Heart right ventricle (tissue), 16 donors: ENCODE measurements around the gene R3HDM1. TPM values are rescaled to one million over a fixed set of nuclear protein-coding genes. Genes with fewer than 3 reads are reported as not detected.

Experiments
- ATAC-seq, 8 donors: fragments of 200-7000 bp; cut with Tn5 transposase; one replicate each; pipeline ENCODE4 v1.9.1; 2020; ENCODE audit warnings: mild to moderate bottlenecking in 8 of 8, moderate library complexity in 8 of 8, moderate number of reproducible peaks in 1 of 8
- DNase-seq, 2 donors: peaks; one replicate each; pipeline ENCODE4 v3.0.0-alpha.2; 2020
- H3K27ac ChIP-seq, 10 donors: fragments of 200-600 bp; sonication (generic) in 2 of 10; one replicate each; pipeline versions ENCODE4 v1.5.0 to v1.8.0; 2020 to 2022; ENCODE audit warnings: mild to moderate bottlenecking in 3 of 10
- H3K27me3 ChIP-seq, 7 donors: fragments of 200-600 bp; one replicate each; pipeline ENCODE4 v1.8.0; 2021 to 2022; ENCODE audit warnings: mild to moderate bottlenecking in 2 of 7
- H3K36me3 ChIP-seq, 9 donors: fragments of 200-600 bp; sonication (generic) in 1 of 9; one replicate each; pipeline versions ENCODE4 v1.5.0 to v1.8.0; 2020 to 2022; ENCODE audit warnings: mild to moderate bottlenecking in 2 of 9
- H3K4me1 ChIP-seq, 9 donors: fragments of 200-600 bp; sonication (generic) in 1 of 9; one replicate each; pipeline versions ENCODE4 v1.5.0 to v1.8.0; 2020 to 2022; ENCODE audit warnings: mild to moderate bottlenecking in 4 of 9
- H3K4me3 ChIP-seq, 10 donors: fragments of 200-600 bp; sonication (generic) in 2 of 10; one replicate each; pipeline versions ENCODE4 v1.5.0 to v1.8.0; 2020 to 2022; ENCODE audit warnings: mild to moderate bottlenecking in 7 of 10, moderate library complexity in 2 of 10
- H3K9me3 ChIP-seq, 11 donors: fragments of 200-600 bp in 10 of 11; sonication (generic) in 2 of 11; one replicate each; pipeline versions ENCODE4 v1.5.0 to v1.8.0; 2013 to 2022; ENCODE audit warnings: mild to moderate bottlenecking in 2 of 11, control low read depth in 1 of 11, moderate library complexity in 1 of 11
- WGBS, 2 donors: extraction: QIAGEN DNeasy Blood & Tissue Kit; methylation state at CpG; one replicate each; pipeline ENCODE4 v1.1.7; 2013; ENCODE audit warnings: inconsistent platforms in 1 of 2; 5-methylcytosine and 5-hydroxymethylcytosine counted together
- intact Hi-C, 10 donors: fragments of 100-400 bp; cut with DNase I; formaldehyde crosslinking; loops; one replicate each; pipeline versions ENCODE4 v1.11.1 to v1.14.2; 2022
- polyA plus RNA-seq, 2 donors: library from polyadenylated mRNA; stranded (reverse); fragments of 200-250 nt; gene quantifications; one replicate each; pipeline ENCODE4 v1.2.3, GENCODE V29; 2013
- total RNA-seq, 10 donors: library from RNA; stranded (reverse); fragmentation: NEBNext Ultra II Directional in 3 of 10; extraction: Animal tissue kit (Norgen Biotek cat#: 25700) in 3 of 10; gene quantifications; one replicate each; pipeline versions ENCODE4 v1.2.1 to v1.2.4, GENCODE V29; 2021 to 2023
- TF ChIP-seq, protein P1 (sequence below), 9 donors: fragments of 200-600 bp; sonication (generic) in 2 of 9; IDR thresholded peaks; one replicate each; pipeline versions ENCODE4 v1.5.0 to v1.8.0; 2021 to 2022; ENCODE audit warnings: antibody characterized with exemption in 9 of 9, mild to moderate bottlenecking in 5 of 9, moderate library complexity in 1 of 9
- donor health status: Arrhythmogenic right ventricular cardiomyopathy.
- donor health status: ischemic (EF 13 %, LVEDD 7.1; RV severe dilation, severe dysfunction).
- donor health status: healthy with polysubstance abuse.
- donor health status: DM: no; HTN: yes; CAD: no.
- donor health status: DM: no; HTN: no; CAD: no.
- donor health status: ischemic (EF 25% LVEDD 6.9; RV normal size, moderate dysfunction).
- donor health status: ischemic (EF 25% LVEDD 5.7; RV mildly dilated, moderate dysfunction).
- donor health status: healthy.
- donor health status: DM: yes; HTN: yes; CAD: no.
- donor health status: Ischemic cardiomyopathy.
- donor health status: ischemic (EF 35%, LVEDD 5.7; RV mildly dilated, moderate dysfunction).
- donor health status: nonischemic (EF 11% LVEDD 7.7; RV severe dilation, severe dysfunction).
- donor health status: DM: yes; HTN: yes; CAD: no.
- donor health status: PGD.
- donor health status: ischemic (EF 29% LVEDD 5.4; RV normal size, mild dysfunction).
- donor health status: nonischemic (EF 23%, LVEDD 6.1; RV moderate dilation, normal function).

Gene R3HDM1
- total and polyA plus RNA-seq, 12 donors = 6.1 to 22.2 (median 17.5) TPM

DNA sequence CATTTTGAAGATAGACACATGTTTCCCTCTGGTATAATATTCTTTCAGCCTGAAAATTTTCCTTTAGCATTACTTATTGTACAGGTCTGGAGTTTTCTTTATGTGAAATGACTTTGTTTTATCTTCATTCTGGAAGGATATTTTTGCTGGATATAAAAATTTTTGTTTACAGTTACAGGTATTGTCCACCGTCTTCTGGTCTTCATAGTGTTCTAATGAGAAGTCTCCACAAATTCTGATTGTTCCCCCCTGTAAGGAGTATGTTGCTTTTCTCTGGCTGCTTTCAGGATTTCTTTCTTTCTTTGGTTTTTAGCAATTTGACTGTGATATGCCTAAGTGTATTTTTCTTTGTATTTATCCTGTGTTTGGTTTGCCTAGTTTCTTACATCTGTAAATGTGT is 225.4 kb downstream of the R3HDM1 start:
- DNase-seq (no peak), ATAC-seq (no peak)
- 100% methylated on average over 1 of the region's 1 CpG for WGBS, 2 donors
- intact Hi-C loops = no loop called here
- no peaks in the 10 kb centered on the region for H3K4me1 ChIP-seq
- H3K4me3 ChIP-seq = no peak overlapping the region
- H3K27me3 ChIP-seq = no peaks in the 10 kb centered on the region
- peaks cover 0 to 100% (median 70%) of the 10 kb centered on the region in 9 donors for H3K36me3 ChIP-seq
- TF ChIP-seq, protein P1, sequence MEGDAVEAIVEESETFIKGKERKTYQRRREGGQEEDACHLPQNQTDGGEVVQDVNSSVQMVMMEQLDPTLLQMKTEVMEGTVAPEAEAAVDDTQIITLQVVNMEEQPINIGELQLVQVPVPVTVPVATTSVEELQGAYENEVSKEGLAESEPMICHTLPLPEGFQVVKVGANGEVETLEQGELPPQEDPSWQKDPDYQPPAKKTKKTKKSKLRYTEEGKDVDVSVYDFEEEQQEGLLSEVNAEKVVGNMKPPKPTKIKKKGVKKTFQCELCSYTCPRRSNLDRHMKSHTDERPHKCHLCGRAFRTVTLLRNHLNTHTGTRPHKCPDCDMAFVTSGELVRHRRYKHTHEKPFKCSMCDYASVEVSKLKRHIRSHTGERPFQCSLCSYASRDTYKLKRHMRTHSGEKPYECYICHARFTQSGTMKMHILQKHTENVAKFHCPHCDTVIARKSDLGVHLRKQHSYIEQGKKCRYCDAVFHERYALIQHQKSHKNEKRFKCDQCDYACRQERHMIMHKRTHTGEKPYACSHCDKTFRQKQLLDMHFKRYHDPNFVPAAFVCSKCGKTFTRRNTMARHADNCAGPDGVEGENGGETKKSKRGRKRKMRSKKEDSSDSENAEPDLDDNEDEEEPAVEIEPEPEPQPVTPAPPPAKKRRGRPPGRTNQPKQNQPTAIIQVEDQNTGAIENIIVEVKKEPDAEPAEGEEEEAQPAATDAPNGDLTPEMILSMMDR (IDR thresholded peaks at IDR 0.05) = no peak
- peaks cover 0 to 23% (median 18%) of the 10 kb centered on the region in 11 donors for H3K9me3 ChIP-seq
- no peak overlapping the region for H3K27ac ChIP-seq

DNA sequence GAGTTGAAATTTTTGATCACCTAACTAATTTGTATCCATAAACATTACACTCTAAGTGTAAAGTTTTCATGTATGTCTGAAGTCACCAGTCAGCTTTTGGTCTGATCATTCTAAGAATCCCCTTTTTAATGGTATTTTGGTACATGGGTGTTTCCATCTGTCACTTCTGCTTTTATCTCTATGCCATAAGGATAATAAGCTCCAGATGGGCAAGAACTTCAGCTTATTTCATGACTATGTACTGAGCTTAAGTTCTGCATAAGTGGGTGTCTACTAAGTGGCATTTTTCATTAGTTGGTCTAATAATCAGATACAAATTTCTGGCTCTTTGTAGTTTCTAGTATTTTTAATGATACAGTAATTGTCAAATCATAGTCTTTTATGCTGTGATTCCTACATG is 230.7 kb downstream of the R3HDM1 start:
- TF ChIP-seq, protein P1 (IDR thresholded peaks at IDR 0.05) = no peak
- H3K27ac ChIP-seq = no peak overlapping the region
- no peaks in the 10 kb centered on the region for H3K4me1 ChIP-seq
- no peak for DNase-seq
- ATAC-seq = no peak
- intact Hi-C loops = no loop called here
- no peaks in the 10 kb centered on the region for H3K27me3 ChIP-seq
- peaks cover 0 to 100% (median 71%) of the 10 kb centered on the region in 9 donors for H3K36me3 ChIP-seq
- H3K4me3 ChIP-seq = no peak overlapping the region
- peaks cover 0 to 11% (median 8%) of the 10 kb centered on the region in 11 donors for H3K9me3 ChIP-seq

DNA sequence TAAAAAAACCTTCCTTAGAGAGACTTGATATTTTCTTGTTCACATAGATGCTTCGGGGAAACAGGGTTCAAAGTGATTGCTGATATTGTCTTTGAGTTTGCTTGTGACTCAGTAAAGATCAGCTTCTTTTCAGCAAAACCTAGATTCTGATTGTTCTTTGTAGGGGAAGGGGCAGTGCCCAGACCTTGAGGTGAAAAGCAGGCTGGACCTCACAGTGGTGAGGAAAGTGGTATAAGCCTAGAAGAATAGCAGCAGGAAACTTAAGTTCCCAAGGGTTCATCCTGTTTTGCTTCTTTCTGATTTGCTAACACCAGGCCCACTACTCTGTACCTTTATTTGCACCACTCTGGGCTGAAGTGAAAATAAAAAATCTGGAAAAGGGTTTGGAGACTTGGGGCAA is 231.2 kb downstream of the R3HDM1 start:
- TF ChIP-seq, protein P1 (IDR thresholded peaks at IDR 0.05) = no peak
- WGBS, 2 donors = 88 to 95% methylated on average over 1 of the region's 1 CpG
- H3K36me3 ChIP-seq = peaks cover 0 to 100% (median 68%) of the 10 kb centered on the region in 9 donors
- peaks cover 0 to 6% (median 3%) of the 10 kb centered on the region in 11 donors for H3K9me3 ChIP-seq
- no peak overlapping the region for H3K4me3 ChIP-seq
- ATAC-seq (no peak), DNase-seq (no peak)
- intact Hi-C loops = no loop called here
- H3K27ac ChIP-seq = no peak overlapping the region
- no peaks in the 10 kb centered on the region for H3K4me1 ChIP-seq
- H3K27me3 ChIP-seq = no peaks in the 10 kb centered on the region

DNA sequence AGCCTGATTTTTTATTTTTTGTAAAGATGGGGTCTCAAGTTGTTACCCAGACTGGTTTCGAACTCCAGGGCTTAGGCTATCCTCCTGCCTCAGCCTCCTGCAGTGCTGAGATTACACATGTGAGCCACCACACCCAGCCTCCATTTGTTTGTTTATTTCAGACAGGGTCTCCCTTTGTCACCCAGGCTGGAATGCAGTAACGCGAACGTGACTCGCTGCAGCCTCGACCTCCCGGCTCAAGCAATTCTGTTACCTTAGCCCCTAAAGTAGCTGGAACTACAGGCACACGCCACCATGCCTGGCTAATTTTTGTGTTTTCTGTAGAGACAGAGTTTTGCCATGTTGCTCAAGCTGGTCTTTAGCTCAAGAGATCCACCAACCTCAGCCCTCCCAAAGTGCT is 237.6 kb downstream of the R3HDM1 start:
- TF ChIP-seq, protein P1 (IDR thresholded peaks at IDR 0.05) = no peak
- no peak overlapping the region for H3K27ac ChIP-seq
- no peak overlapping the region for H3K4me3 ChIP-seq
- no peaks in the 10 kb centered on the region for H3K27me3 ChIP-seq
- WGBS, 2 donors = 96 to 97% methylated on average over 8 of the region's 8 CpGs
- no peak for DNase-seq
- no peak for ATAC-seq
- H3K36me3 ChIP-seq = peaks cover 0 to 100% (median 68%) of the 10 kb centered on the region in 9 donors
- intact Hi-C loops = no loop called here
- no peaks in the 10 kb centered on the region for H3K9me3 ChIP-seq
- H3K4me1 ChIP-seq = peaks cover 0 to 5% (median 0%) of the 10 kb centered on the region in 9 donors
